T-cell (primary cell): ENCODE measurements around the gene OTOP3. TPM values are rescaled to one million over a fixed set of nuclear protein-coding genes. Genes with fewer than 3 reads are reported as not detected.

Experiments
- ATAC-seq, 4 experiments: fragments of 200-7000 bp in 3 of 4; fragments of 150-1000 bp in 1 of 4; cut with Tn5 transposase; replicated peaks in 1 of 4; 1 replicate in 3 of 4; 2 replicates in 1 of 4; pipeline ENCODE4 v1.10.0; 2021; ENCODE audit warnings: moderate library complexity in 3 of 4, mild to moderate bottlenecking in 2 of 4, moderate number of reproducible peaks in 1 of 4
- CTCF ChIA-PET, 2 donors: fragments of 300-600 bp; sonication (Branson Sonifier 250); formaldehyde crosslinking; loops; one replicate each; lab custom pipeline; 2022; ENCODE audit warnings: antibody characterized with exemption in 2 of 2; lab: Charles Lee
- POLR2A ChIA-PET, 2 donors: fragments of 300-600 bp; sonication (Branson Sonifier 250); formaldehyde crosslinking; loops; one replicate each; lab custom pipeline; 2022; ENCODE audit warnings: antibody characterized with exemption in 2 of 2; lab: Charles Lee
- DNase-seq, 35 experiments: peaks; one replicate each; pipeline versions ENCODE4 v3.0.0 to v3.0.0-alpha.2; 2013 to 2023
- H3K27ac ChIP-seq: one replicate; pipeline ENCODE4 v1.5.1; 2013; ENCODE audit warnings: low read length
- H3K27me3 ChIP-seq, 2 experiments: replicated peaks in 1 of 2; 1 replicate in 1 of 2; 2 replicates in 1 of 2; pipeline versions ENCODE4 v1.6.1 to v1.7.0; 2013; ENCODE audit warnings: low read length in 1 of 2, mixed read lengths in 1 of 2; ENCODE audit not compliant: control insufficient read depth in 2 of 2, insufficient read depth in 2 of 2; ENCODE audit errors: extremely low read depth in 1 of 2
- H3K36me3 ChIP-seq, 2 donors: 1 replicate in 1 of 2; 2 replicates in 1 of 2; pipeline versions ENCODE4 v1.6.1 to v1.7.0; 2013; ENCODE audit warnings: low read length in 1 of 2; ENCODE audit not compliant: control insufficient read depth in 2 of 2, insufficient read depth in 1 of 2; ENCODE audit errors: extremely low read depth in 1 of 2
- H3K4me1 ChIP-seq, 2 experiments: 1 replicate in 1 of 2; 2 replicates in 1 of 2; pipeline versions ENCODE4 v1.6.1 to v1.7.0; 2013; ENCODE audit warnings: low read length in 2 of 2, mixed read lengths in 1 of 2; ENCODE audit not compliant: insufficient read depth in 2 of 2, control insufficient read depth in 1 of 2; ENCODE audit errors: extremely low read depth in 1 of 2
- H3K4me3 ChIP-seq, 2 donors: 1 replicate in 1 of 2; 2 replicates in 1 of 2; pipeline versions ENCODE4 v1.5.1 to v1.7.0; 2013; ENCODE audit warnings: mild to moderate bottlenecking in 2 of 2, low read length in 1 of 2, moderate library complexity in 1 of 2; ENCODE audit not compliant: control insufficient read depth in 1 of 2; ENCODE audit errors: extremely low read depth in 1 of 2
- H3K9me3 ChIP-seq: 2 replicates; pipeline ENCODE4 v1.7.0; 2013
- H3K27ac Mint-ChIP-seq, 2 donors: one replicate each; pipeline ENCODE4 v1.8.0; 2020 to 2021; ENCODE audit warnings: mild to moderate bottlenecking in 2 of 2, mixed read lengths in 2 of 2
- H3K27me3 Mint-ChIP-seq, 2 donors: one replicate each; pipeline ENCODE4 v1.8.0; 2021 to 2022; ENCODE audit warnings: mixed read lengths in 2 of 2
- H3K36me3 Mint-ChIP-seq: one replicate; pipeline ENCODE4 v1.8.0; 2021; ENCODE audit warnings: mixed read lengths
- H3K4me1 Mint-ChIP-seq, 3 donors: one replicate each; pipeline ENCODE4 v1.8.0; 2020 to 2022; ENCODE audit warnings: mixed read lengths in 3 of 3, mild to moderate bottlenecking in 1 of 3
- H3K4me3 Mint-ChIP-seq, 3 donors: one replicate each; pipeline ENCODE4 v1.8.0; 2020 to 2022; ENCODE audit warnings: mild to moderate bottlenecking in 3 of 3, mixed read lengths in 3 of 3, moderate library complexity in 3 of 3
- H3K9me3 Mint-ChIP-seq, 3 donors: one replicate each; pipeline ENCODE4 v1.8.0; 2020 to 2022; ENCODE audit warnings: mixed read lengths in 3 of 3
- WGBS: methylation state at CpG from one replicate; pipeline ENCODE4 v1.1.5; 2013; ENCODE audit warnings: missing lambda C conversion rate; ENCODE audit not compliant: insufficient coverage; 5-methylcytosine and 5-hydroxymethylcytosine counted together
- total RNA-seq, 35 experiments: library from RNA in 6 of 35; stranded (reverse) in 6 of 35; fragments of 120-200 nt in 1 of 35; gene quantifications; one replicate each; pipeline versions ENCODE4 v1.2.1 to v1.2.4 and lab custom pipeline; 2013 to 2026

OTOP3 gene
- total RNA-seq, 5 donors from 2014 or later (not counting 1 experiment from before 2014, with no cell fraction given): not detected

DNA sequence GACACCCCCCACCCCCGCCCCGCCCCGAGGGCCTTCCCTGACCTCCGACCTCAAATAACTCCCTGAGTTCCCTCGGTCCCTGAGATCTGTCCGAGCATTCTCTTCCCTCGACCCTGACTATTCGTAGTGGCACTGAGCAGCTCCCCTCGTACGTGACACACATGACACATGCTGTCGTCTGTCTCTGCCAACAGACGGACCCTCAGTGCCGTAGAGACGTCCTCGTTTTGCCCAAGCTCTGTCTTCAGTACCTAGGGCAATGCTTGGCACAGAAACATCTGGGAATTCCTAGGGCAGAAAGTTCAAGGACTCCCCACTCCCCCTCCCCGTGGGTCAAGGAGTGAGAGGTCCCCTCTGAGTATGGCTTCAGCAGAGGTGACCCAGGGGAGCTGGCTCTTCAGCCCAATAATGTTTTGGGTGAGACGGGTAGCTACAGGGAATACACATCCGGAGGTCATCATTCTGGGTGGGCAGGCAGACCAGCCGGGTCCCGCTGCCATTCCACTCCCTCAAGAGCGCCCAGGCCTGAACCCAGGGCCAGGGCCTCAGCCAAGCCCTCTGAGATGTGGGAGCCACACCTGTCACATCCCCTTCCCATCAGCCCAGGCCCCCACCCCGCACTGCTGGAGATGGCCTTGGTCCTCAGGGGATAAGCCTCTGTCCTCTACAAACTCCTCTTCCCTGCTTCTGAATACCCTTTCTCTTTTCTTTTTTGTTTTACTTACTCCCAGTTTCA is 41.6 kb upstream of the OTOP3 start:
- Histone ChIP-seq H3K27me3 (peaks cover 0 to 57% of the 10 kb centered on the region in 2 experiments), H3K9me3 (no peaks in the 10 kb centered on the region), H3K4me1 (peaks cover 0 to 6% of the 10 kb centered on the region in 2 experiments), H3K36me3 (no peaks in the 10 kb centered on the region), H3K4me3 (no peak overlapping the region), H3K27ac (no peak overlapping the region)
- CTCF ChIA-PET: no interaction called here
- 32% methylated on average over 18 of the region's 22 CpGs for WGBS
- Mint-ChIP-seq H3K36me3 (no peaks in the 10 kb centered on the region), H3K4me1 (peaks cover 0 to 8% (median 3%) of the 10 kb centered on the region in 3 donors), H3K4me3 (peak overlapping the region; percentile 40 to 74 (median 67)), H3K27ac (peak overlapping the region in 1 of 2 donors; percentile 34), H3K27me3 (peaks cover 28 to 45% of the 10 kb centered on the region in 2 donors), H3K9me3 (no peaks in the 10 kb centered on the region)
- POLR2A ChIA-PET: no interaction called here
- DNase-seq (no peak), ATAC-seq (no peak)

DNA sequence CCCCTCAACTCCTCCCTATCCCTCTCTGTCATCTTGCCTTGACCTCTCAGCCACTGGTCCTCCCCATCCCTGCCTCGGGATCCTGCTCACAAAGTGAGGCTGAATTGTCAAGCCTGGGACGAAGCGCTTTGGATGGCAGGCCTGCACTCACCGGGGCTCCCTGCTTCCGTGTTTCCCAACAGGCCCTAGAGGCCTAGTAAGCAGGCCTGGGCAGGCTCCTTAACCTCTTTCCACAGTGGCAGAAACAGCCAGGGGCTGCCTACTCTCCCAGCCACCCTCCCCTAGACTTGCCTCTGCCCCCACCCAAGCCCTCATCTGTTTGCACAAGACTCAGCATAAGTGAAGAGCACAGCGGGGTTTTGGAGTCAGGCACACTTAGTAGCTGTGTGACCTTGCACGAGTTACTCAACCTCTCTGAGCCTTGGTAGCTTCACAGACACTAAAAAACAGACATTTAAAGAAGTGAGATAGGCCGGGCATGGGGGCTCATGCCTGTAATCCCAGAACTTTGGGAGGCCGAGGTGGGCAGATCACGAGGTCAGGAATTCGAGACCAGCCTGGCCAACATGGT is 37.2 kb upstream of the OTOP3 start:
- H3K27me3 Mint-ChIP-seq: peaks cover 20 to 38% of the 10 kb centered on the region in 2 donors
- no peaks in the 10 kb centered on the region for H3K9me3 Mint-ChIP-seq
- no peak for ATAC-seq
- H3K4me3 Mint-ChIP-seq: no peak overlapping the region
- peaks cover 0 to 3% (median 3%) of the 10 kb centered on the region in 3 donors for H3K4me1 Mint-ChIP-seq
- POLR2A ChIA-PET: no interaction called here
- Histone ChIP-seq H3K4me1 (no peaks in the 10 kb centered on the region), H3K27ac (no peak overlapping the region), H3K36me3 (no peaks in the 10 kb centered on the region), H3K9me3 (no peaks in the 10 kb centered on the region), H3K4me3 (no peak overlapping the region), H3K27me3 (peaks cover 0 to 60% of the 10 kb centered on the region in 2 experiments)
- no peak overlapping the region for H3K27ac Mint-ChIP-seq
- CTCF ChIA-PET: no interaction called here
- DNase-seq: no peak
- H3K36me3 Mint-ChIP-seq: no peaks in the 10 kb centered on the region
- WGBS: 81% methylated on average over 5 of the region's 11 CpGs

DNA sequence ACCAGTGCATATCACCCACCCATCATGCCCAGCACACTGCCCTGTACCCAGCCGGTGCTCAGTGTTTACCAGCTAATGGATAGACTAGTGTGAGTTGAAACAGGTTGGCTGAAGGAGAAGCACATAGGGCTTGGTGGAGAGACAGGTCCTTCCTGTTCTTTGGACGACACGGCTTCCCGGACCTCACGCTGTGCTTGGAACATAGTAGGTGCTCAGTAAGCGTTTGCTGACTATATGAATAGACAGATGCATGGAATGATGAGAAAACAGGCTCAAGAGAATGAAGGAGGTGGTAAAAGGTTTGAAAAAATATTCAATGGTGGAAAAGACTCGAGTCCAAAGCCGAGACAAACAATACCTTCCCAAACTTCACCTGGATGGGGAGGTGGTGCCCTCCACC is 35.5 kb upstream of the OTOP3 start:
- ATAC-seq (no peak), DNase-seq (no peak)
- CTCF ChIA-PET: no interaction called here
- no peak overlapping the region for H3K27ac ChIP-seq
- H3K4me3 Mint-ChIP-seq: no peak overlapping the region
- no peaks in the 10 kb centered on the region for H3K36me3 Mint-ChIP-seq
- peaks cover 0 to 58% of the 10 kb centered on the region in 2 experiments for H3K27me3 ChIP-seq
- POLR2A ChIA-PET: no interaction called here
- no peak overlapping the region for H3K27ac Mint-ChIP-seq
- no peak overlapping the region for H3K4me3 ChIP-seq
- no peaks in the 10 kb centered on the region for H3K4me1 ChIP-seq
- no peaks in the 10 kb centered on the region for H3K9me3 ChIP-seq
- H3K9me3 Mint-ChIP-seq: no peaks in the 10 kb centered on the region
- H3K27me3 Mint-ChIP-seq: peaks cover 10 to 29% of the 10 kb centered on the region in 2 donors
- no peaks in the 10 kb centered on the region for H3K4me1 Mint-ChIP-seq
- WGBS: 90% methylated on average over 2 of the region's 8 CpGs
- no peaks in the 10 kb centered on the region for H3K36me3 ChIP-seq

DNA sequence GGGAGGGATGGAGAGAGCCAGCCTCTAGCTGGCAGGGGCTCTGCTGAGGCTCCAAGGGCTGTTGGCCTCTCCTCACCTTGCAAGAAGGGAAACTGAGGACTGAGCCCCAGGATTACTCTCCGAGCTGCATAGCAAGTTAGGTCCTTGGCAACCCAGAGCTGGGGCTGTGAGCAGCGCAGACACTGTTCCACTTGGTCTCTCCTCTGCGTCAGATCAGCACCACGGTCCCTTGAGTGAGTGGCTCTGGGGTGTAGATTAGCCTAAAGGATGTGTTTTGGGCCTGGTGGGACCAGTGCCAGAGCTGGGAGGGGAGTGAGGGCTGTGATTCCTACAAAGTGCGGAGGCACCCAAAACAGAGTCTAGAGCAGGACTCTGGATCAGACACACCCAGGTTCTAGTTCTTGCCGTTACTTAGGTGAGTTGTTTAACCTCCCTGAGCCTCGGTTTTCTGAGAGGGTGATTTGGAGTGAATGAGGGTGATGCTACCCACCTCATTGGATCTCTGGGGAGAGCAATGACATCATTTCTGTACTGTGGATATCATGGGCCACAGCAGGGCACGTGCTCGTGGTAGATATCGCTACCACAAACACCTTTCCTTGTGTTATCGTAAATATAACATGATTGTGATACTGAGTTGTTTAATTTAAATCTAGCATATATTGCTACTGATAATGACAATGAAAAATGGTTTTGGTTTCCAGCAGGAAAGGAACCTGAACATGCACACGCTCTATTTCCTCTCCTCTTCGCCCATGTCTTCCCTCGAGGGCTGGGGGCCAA is 34.2 kb upstream of the OTOP3 start:
- Mint-ChIP-seq H3K9me3 (no peaks in the 10 kb centered on the region), H3K4me3 (no peak overlapping the region), H3K27ac (no peak overlapping the region), H3K36me3 (no peaks in the 10 kb centered on the region), H3K27me3 (peaks cover under 1 to 22% of the 10 kb centered on the region in 2 donors), H3K4me1 (peaks cover 0 to 2% (median 0%) of the 10 kb centered on the region in 3 donors)
- no peaks in the 10 kb centered on the region for H3K36me3 ChIP-seq
- no peaks in the 10 kb centered on the region for H3K9me3 ChIP-seq
- 61% methylated on average over 4 of the region's 14 CpGs for WGBS
- H3K27me3 ChIP-seq: peaks cover 0 to 46% of the 10 kb centered on the region in 2 experiments
- H3K27ac ChIP-seq: no peak overlapping the region
- POLR2A ChIA-PET: no interaction called here
- ATAC-seq: no peak
- CTCF ChIA-PET: interaction anchor here in 1 of 2 donors (0.7 kb wide), 1 partner anchor 147 kb away, joined by 3 read pairs; no protein-coding TSS in a partner anchor
- H3K4me1 ChIP-seq: no peaks in the 10 kb centered on the region
- no peak overlapping the region for H3K4me3 ChIP-seq
- DNase-seq: no peak

DNA sequence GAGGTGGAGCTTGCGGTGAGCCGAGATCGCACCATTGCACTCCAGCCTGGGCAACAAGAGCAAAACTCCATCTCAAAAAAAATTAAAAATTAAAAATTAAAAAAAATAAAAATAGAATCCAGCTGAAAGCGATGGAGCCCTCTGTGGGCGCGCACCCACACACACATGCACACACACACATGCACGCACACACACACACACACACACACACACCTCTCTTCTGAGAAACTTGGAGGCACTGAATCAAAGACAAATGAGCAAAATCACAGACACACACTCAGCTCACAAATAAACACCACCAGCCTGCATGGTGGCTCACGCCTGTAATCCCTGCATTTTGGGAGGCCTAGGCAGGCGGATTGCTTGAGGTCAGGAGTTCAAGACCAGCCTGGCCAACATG is 32.7 kb upstream of the OTOP3 start:
- Histone ChIP-seq H3K27me3 (peaks cover 0 to 44% of the 10 kb centered on the region in 2 experiments), H3K36me3 (no peaks in the 10 kb centered on the region), H3K27ac (no peak overlapping the region), H3K9me3 (no peaks in the 10 kb centered on the region), H3K4me3 (no peak overlapping the region), H3K4me1 (no peaks in the 10 kb centered on the region)
- no peaks in the 10 kb centered on the region for H3K36me3 Mint-ChIP-seq
- H3K27ac Mint-ChIP-seq: no peak overlapping the region
- POLR2A ChIA-PET: no interaction called here
- H3K4me3 Mint-ChIP-seq: no peak overlapping the region
- H3K9me3 Mint-ChIP-seq: no peaks in the 10 kb centered on the region
- CTCF ChIA-PET: interaction anchor here in 1 of 2 donors (0.6 kb wide), 1 partner anchor 730 kb away, joined by 4 read pairs; the partner anchor contains the start of gene SMIM5
- DNase-seq (no peak), ATAC-seq (no peak)
- peaks cover 0 to 19% of the 10 kb centered on the region in 2 donors for H3K27me3 Mint-ChIP-seq
- H3K4me1 Mint-ChIP-seq: peaks cover 0 to 2% (median 0%) of the 10 kb centered on the region in 3 donors
- WGBS: 93% methylated on average over 5 of the region's 9 CpGs

DNA sequence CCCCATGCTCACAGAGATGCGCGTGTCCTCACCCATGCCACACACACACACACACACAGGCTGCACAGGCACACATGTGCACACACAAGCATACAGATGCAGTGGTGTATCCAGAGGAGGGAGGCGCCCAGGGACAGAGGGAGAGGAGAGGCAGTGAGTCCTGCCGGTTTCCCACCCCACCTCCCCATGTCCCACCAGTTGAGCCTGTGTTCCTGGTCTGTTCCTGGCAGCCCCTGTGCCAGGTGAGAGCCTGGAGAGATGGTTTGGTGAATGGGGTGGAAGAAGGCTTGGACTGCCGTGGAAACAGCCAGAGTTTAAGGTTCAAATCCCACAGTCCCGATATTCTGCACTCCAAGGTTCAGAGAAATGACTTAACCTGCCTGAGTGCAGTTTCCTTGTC is 32.0 kb upstream of the OTOP3 start:
- Mint-ChIP-seq H3K27me3 (peaks cover 0 to 19% of the 10 kb centered on the region in 2 donors), H3K9me3 (no peaks in the 10 kb centered on the region), H3K4me3 (no peak overlapping the region), H3K36me3 (no peaks in the 10 kb centered on the region), H3K4me1 (peaks cover 0 to 2% (median 0%) of the 10 kb centered on the region in 3 donors), H3K27ac (no peak overlapping the region)
- no peaks in the 10 kb centered on the region for H3K36me3 ChIP-seq
- ATAC-seq: no peak
- no peaks in the 10 kb centered on the region for H3K9me3 ChIP-seq
- H3K4me3 ChIP-seq: no peak overlapping the region
- no peak for DNase-seq
- WGBS: 80% methylated on average over 1 of the region's 6 CpGs
- POLR2A ChIA-PET: no interaction called here
- CTCF ChIA-PET: interaction anchor here in 1 of 2 donors (0.6 kb wide), 1 partner anchor 729 kb away, joined by 4 read pairs; the partner anchor contains the start of gene SMIM5
- no peaks in the 10 kb centered on the region for H3K4me1 ChIP-seq
- peaks cover 0 to 44% of the 10 kb centered on the region in 2 experiments for H3K27me3 ChIP-seq
- H3K27ac ChIP-seq: no peak overlapping the region
